Measurements from ENCODE around the gene BSN.
A peak's percentile ranks its signal among the peaks of the same experiment; 100 is the strongest.

Gene BSN

DNA sequence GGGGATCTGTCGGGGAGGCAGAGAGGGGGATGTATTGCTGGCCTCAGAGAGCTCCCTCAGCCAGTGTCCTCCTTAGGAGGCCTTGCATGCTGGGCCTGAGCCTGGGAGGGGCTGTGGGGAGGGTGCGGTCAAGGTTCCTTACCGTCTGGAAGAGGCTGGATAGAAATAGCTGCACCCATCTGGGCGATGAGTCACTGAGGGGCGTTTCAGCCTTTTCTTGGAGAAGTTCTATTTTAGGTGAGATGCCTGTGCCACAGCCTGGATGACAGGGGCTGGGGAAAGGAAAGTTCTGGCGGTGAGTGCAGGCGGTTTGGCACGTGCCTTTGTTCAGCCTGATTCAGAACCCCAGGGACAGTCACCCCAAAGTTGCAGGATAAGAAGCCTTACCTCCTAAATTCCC, 84.2 kb downstream of the BSN start:
- DNase-seq (ENCODE audit: low spot score) (peak; percentile 87), ATAC-seq (ENCODE audit: low read depth) (peak; percentile 92)
- Histone ChIP-seq H3K27me3 (ENCODE audit: insufficient read depth, poor library complexity, severe bottlenecking) (no peaks in the 10 kb centered on the region), H3K36me3 (ENCODE audit: low read depth) (no peaks in the 10 kb centered on the region), H3K27ac (ENCODE audit: poor library complexity, severe bottlenecking) (peak overlapping the region; percentile 56), H3K9me3 (ENCODE audit: severe bottlenecking) (no peaks in the 10 kb centered on the region), H3K4me1 (ENCODE audit: insufficient read depth, poor library complexity, severe bottlenecking) (peaks cover 21% of the 10 kb centered on the region), H3K4me3 (ENCODE audit: severe bottlenecking) (no peak overlapping the region)
- TF ChIP-seq, protein P1, sequence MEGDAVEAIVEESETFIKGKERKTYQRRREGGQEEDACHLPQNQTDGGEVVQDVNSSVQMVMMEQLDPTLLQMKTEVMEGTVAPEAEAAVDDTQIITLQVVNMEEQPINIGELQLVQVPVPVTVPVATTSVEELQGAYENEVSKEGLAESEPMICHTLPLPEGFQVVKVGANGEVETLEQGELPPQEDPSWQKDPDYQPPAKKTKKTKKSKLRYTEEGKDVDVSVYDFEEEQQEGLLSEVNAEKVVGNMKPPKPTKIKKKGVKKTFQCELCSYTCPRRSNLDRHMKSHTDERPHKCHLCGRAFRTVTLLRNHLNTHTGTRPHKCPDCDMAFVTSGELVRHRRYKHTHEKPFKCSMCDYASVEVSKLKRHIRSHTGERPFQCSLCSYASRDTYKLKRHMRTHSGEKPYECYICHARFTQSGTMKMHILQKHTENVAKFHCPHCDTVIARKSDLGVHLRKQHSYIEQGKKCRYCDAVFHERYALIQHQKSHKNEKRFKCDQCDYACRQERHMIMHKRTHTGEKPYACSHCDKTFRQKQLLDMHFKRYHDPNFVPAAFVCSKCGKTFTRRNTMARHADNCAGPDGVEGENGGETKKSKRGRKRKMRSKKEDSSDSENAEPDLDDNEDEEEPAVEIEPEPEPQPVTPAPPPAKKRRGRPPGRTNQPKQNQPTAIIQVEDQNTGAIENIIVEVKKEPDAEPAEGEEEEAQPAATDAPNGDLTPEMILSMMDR (IDR thresholded peaks at IDR 0.05; ENCODE audit: poor library complexity, severe bottlenecking) = no peak

DNA sequence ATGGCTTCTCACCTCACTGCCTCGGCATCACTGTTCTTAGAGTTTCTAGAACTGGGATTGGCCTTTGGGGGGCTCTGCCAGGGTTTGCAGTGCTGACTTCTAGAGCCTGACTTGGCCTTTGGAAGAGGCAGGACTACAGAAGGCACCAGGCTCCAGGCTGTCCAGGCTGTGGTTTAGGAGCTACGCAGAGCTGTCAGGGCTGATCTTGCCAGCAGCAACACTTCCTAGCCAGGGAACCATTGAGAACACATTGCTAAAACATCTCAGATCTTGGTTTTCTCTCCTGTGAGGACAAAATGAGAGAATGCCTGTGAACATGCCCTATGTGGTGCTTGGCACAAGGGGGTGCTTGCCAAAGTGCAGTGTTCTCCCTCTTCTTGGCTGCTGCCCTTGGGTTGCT, 85.3 kb downstream of the BSN start:
- Histone ChIP-seq H3K27ac (ENCODE audit: poor library complexity, severe bottlenecking) (no peak overlapping the region), H3K4me1 (ENCODE audit: insufficient read depth, poor library complexity, severe bottlenecking) (peaks cover 21% of the 10 kb centered on the region), H3K4me3 (ENCODE audit: severe bottlenecking) (no peak overlapping the region), H3K9me3 (ENCODE audit: severe bottlenecking) (no peaks in the 10 kb centered on the region), H3K36me3 (ENCODE audit: low read depth) (no peaks in the 10 kb centered on the region), H3K27me3 (ENCODE audit: insufficient read depth, poor library complexity, severe bottlenecking) (no peaks in the 10 kb centered on the region)
- DNase-seq (ENCODE audit: low spot score) (no peak), ATAC-seq (ENCODE audit: low read depth) (no peak)
- TF ChIP-seq, protein P1 (IDR thresholded peaks at IDR 0.05; ENCODE audit: poor library complexity, severe bottlenecking) = no peak

DNA sequence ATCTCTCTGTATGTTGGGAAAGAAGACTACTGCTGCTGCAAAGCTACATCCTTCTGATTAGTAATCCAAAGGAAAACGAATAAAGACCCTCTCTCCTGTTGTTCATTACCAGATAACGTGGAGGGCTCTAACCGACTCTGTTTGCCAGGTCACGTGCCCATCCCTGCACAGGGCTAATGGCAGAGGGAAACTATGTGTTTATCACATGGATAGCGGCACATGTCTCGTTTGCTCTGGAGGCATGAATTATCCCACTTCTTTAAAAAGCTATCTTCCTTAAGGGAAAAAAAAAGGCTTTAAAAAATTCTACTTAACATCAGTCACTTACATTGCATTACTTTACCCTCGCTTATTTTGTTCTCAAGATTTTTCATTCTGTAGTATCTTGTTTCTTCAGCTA, 87.0 kb downstream of the BSN start:
- TF ChIP-seq, protein P1 (IDR thresholded peaks at IDR 0.05; ENCODE audit: poor library complexity, severe bottlenecking) = no peak

DNA sequence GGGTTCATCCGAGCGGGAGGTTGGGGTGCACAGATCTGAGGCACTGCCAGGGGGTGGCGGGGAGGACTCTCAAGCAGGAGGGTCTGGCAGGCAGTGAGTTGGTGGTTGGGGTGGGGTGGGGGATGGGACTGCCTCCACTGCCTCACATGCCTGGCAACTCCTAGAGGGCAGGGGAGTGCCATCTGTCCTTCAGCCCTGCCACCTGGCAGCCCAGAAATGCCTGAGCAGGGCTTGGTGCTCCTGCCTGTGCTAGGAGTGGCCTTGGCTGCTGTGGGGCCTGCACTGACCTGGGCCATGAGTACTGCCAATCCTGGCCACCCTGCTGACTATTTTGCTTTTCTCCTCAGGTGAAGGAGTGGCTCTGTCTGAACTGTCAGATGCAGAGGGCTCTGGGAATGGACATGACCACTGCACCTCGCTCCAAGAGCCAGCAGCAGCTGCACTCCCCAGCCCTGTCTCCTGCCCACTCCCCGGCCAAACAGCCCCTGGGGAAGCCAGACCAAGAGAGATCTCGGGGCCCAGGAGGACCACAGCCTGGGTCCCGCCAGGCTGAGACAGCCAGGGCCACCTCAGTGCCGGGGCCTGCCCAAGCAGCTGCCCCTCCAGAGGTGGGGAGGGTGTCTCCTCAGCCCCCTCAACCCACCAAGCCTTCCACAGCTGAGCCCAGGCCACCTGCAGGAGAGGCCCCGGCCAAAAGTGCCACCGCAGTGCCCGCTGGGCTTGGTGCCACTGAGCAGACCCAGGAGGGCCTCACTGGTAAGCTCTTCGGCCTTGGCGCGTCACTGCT, 87.8 kb downstream of the BSN start:
- ATAC-seq (ENCODE audit: low read depth) (no peak), DNase-seq (ENCODE audit: low spot score) (peak; percentile 33)
- Histone ChIP-seq H3K4me1 (ENCODE audit: insufficient read depth, poor library complexity, severe bottlenecking) (peaks cover 15% of the 10 kb centered on the region), H3K4me3 (ENCODE audit: severe bottlenecking) (no peak overlapping the region), H3K36me3 (ENCODE audit: low read depth) (no peaks in the 10 kb centered on the region), H3K27me3 (ENCODE audit: insufficient read depth, poor library complexity, severe bottlenecking) (no peaks in the 10 kb centered on the region), H3K9me3 (ENCODE audit: severe bottlenecking) (no peaks in the 10 kb centered on the region), H3K27ac (ENCODE audit: poor library complexity, severe bottlenecking) (no peak overlapping the region)
- TF ChIP-seq, protein P1 (IDR thresholded peaks at IDR 0.05; ENCODE audit: poor library complexity, severe bottlenecking) = no peak

More for the DNA sequence above, 87.0 kb downstream of the BSN start:
- H3K4me1 ChIP-seq (ENCODE audit: insufficient read depth, poor library complexity, severe bottlenecking) = peaks cover 21% of the 10 kb centered on the region
- ATAC-seq (ENCODE audit: low read depth) = no peak
- H3K27me3 ChIP-seq (ENCODE audit: insufficient read depth, poor library complexity, severe bottlenecking) = no peaks in the 10 kb centered on the region
- H3K36me3 ChIP-seq (ENCODE audit: low read depth) = no peaks in the 10 kb centered on the region
- H3K9me3 ChIP-seq (ENCODE audit: severe bottlenecking) = no peaks in the 10 kb centered on the region
- no peak overlapping the region for H3K27ac ChIP-seq (ENCODE audit: poor library complexity, severe bottlenecking)
- H3K4me3 ChIP-seq (ENCODE audit: severe bottlenecking) = no peak overlapping the region
- no peak for DNase-seq (ENCODE audit: low spot score)

DNA sequence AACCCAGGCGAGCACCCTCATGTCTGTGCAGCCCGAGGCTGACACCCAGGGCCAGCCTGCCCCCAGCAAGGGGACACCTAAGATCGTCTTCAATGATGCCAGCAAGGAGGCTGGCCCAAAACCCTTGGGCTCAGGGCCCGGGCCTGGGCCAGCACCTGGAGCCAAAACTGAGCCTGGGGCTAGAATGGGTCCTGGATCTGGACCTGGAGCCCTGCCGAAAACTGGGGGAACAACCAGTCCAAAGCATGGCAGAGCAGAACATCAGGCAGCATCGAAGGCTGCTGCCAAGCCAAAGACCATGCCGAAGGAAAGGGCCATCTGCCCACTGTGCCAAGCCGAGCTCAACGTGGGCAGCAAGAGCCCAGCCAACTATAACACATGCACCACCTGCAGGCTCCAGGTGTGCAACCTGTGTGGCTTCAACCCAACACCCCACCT, 88.5 kb downstream of the BSN start:
- TF ChIP-seq, protein P1 (IDR thresholded peaks at IDR 0.05; ENCODE audit: poor library complexity, severe bottlenecking) = no peak
- Histone ChIP-seq H3K4me1 (ENCODE audit: insufficient read depth, poor library complexity, severe bottlenecking) (peaks cover 9% of the 10 kb centered on the region), H3K36me3 (ENCODE audit: low read depth) (no peaks in the 10 kb centered on the region), H3K27ac (ENCODE audit: poor library complexity, severe bottlenecking) (no peak overlapping the region), H3K27me3 (ENCODE audit: insufficient read depth, poor library complexity, severe bottlenecking) (no peaks in the 10 kb centered on the region), H3K4me3 (ENCODE audit: severe bottlenecking) (no peak overlapping the region), H3K9me3 (ENCODE audit: severe bottlenecking) (no peaks in the 10 kb centered on the region)
- ATAC-seq (ENCODE audit: low read depth) (no peak), DNase-seq (ENCODE audit: low spot score) (no peak)
